HG03045 (cell line): ENCODE measurements around the gene VASN.

Experiments used
- ATAC-seq: cut with Tn5 transposase; IDR thresholded peaks from one replicate; pipeline ENCODE4 v1.9.1; 2021; ENCODE audit warnings: mild to moderate bottlenecking, moderate library complexity; ENCODE audit not compliant: unreplicated experiment

Gene VASN

DNA sequence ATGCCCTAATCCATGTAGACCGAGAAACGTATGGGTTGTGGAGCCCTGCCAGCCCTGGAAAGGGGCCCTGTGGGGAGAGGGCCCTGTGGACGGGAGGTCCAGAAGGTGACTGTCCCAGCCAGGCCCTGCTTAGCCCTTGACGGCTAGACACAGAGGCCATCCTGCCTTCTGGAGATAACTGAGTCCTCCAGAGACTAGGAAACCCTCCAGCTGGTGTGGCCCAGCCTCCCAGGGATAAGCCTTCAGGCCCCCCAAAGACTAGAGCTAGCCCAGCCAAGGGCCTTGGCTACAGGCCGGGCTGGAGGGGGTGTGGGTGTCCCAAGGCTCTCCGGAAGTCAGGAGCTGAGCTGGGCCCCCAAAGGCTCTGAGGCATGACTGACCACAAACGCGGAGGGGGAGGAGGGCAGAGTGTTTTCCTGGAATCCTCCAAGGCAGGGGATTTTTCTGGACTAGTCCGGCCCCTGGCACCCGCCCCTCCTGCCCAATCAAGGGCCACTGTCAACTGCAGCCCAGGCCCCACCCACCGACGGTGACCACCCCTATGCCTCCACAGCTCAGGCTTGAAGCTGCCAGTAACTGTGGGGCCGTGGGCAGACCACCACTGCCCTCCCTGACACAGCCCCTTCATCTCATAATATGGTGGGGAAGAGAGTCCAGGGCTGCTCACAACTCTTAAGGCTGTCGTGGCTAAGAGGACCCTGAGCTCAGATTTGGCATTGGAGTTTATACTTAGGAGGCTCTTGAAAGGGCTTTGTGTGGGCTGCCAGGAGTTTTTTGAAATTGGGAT lies 885 bp upstream of the VASN start:
- no peak for ATAC-seq

DNA sequence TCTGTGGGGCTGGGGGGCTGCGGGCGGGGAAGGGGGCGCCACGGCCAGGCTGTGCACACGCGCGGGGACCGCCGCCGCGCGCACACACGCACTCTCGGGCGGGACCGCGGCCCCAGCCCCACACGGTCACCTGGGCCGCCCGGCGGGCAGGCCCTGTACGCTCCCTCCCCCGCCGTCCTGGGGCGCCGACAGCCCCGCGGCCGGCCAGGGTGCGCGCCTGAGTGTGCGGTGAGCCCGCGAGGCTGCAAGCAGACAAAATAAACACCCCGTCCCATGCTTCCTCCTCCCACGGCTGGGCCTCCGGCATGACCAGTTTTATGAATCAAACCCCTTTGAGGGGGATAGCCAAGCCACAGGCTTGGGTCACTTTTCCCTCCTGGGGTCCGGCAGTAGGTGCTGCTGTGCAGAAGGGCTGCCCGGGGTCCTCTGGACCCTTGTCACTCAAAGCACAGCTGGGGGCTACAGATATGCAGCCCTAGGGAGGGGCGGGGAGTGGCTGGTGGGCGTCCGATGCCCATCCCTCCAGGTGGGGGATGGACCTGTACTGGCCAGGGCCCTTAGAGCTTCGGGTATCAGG lies 441 bp downstream of the VASN start:
- ATAC-seq, result no peak

DNA sequence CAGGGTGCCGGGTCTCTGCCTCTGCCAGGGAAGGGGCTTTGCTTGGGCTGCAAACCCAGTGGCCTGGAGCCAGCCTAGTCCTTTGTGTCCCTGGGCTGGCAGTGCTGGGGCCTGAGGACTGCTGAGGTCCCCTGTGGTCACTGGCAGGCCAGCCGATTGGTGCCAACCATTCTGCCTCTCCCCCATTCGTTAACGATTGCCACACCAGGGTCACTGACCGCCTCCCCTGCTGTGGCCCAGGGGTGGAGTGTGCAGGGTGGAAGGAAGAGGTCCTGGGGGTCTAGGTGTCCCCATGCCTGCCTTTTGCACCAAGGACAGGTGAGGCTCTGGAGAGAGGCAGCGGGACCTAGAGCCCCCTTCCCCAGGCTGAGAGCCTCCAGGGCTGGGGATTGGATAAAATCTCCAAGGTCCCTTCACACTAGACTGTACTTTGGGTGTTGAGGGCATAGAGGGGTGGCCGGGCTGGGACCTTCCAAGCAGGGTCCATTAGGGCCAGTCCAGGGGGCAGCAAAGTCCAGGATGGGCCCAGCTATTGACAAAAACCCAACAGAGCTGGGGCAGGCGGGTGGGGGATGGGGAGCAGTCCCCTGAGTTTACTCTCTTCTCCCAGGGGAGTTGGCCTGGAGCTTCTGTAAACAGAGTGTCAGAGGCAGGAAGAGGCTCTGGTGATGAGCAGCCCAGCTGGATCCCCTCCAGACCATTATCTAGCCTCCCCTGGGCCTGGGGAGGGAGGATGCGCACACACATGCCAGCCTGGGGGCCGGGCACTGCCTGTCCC lies 1.1 kb downstream of the VASN start:
- no peak for ATAC-seq

- no peak for ATAC-seq
These were observed 1.8 kb downstream of the VASN start for GRCh38 chr16:4373356-4373908.

DNA sequence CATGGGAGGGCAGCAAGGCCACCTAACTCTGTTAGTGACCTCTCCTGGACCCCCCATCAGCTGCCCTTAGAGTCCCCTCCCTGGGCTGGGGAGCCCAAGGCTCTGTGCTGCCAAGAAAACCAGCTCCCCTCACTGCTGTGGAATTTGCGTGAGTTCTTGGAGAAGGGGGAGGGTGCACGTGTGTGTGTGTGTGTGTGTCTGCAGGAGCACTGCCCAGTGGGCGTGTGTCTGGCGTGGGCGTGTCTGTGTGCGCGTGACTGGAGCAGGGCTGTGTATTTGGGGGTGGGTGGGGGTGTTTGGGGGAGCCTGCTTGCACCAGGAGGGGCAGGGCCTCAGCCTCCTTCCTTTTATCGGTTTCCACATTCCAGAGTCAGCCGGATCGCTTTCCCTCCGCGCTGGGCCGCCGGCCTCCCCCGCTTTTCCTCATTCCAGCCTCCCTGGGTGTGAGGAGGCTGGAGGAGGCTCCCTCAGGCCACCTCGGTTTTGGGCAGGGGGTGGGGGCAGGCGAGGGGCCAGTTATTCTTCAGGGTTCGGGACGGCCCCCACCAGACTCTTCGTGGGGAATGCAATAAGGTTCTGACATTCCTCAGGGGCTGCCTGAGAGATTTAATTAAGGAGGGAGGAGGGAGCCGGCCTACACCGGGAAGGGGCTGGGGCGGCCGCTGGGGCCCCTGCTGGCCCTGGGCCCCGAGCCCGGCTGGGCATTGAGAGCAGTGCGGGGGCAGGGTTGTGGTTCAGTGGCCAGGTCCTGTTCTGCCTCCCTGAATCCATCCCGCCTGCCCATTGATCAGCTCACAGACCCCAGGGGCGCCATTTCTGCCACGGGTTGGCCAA lies 2.5 kb downstream of the VASN start:
- no peak for ATAC-seq

GRCh38 chr16:4375717-4376116 lies 4.1 kb downstream of the VASN start:
- no peak for ATAC-seq

GRCh38 chr16:4376126-4376892 lies 4.7 kb downstream of the VASN start:
- no peak for ATAC-seq

- ATAC-seq, result no peak
These were observed 5.4 kb downstream of the VASN start for GRCh38 chr16:4376893-4377572.

DNA sequence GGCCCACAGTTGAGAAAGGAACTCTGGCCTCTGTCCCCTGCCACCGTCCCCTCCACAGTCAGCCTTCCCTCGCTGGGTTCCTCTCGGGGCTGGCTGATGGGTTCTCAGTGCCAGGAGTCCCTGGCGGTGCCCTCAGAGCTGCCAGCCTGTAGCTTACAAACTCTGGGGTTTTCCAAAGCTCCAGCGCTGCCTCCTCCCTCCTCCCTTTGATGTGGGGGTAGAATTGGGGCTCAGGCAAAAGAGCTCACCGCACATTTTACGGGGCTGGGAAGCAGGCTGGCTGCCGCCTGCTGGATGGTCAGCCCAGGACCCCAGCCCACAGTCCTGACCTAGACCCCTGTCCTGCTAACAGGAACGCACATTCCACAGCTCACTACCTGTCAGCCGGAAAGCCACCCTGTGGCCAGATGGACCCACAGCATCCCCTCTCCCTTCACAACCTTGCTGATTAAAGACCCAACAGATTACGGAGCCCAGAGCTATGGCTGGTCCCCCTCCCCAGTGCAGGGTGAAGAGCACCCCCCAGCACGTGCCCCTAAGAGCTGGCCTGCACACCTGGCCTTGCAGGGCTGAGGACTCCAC lies 6.0 kb downstream of the VASN start:
- no peak for ATAC-seq

GRCh38 chr16:4378161-4378666 lies 6.6 kb downstream of the VASN start:
- no peak for ATAC-seq

GRCh38 chr16:4378999-4379690 lies 7.5 kb downstream of the VASN start:
- ATAC-seq, result no peak

DNA sequence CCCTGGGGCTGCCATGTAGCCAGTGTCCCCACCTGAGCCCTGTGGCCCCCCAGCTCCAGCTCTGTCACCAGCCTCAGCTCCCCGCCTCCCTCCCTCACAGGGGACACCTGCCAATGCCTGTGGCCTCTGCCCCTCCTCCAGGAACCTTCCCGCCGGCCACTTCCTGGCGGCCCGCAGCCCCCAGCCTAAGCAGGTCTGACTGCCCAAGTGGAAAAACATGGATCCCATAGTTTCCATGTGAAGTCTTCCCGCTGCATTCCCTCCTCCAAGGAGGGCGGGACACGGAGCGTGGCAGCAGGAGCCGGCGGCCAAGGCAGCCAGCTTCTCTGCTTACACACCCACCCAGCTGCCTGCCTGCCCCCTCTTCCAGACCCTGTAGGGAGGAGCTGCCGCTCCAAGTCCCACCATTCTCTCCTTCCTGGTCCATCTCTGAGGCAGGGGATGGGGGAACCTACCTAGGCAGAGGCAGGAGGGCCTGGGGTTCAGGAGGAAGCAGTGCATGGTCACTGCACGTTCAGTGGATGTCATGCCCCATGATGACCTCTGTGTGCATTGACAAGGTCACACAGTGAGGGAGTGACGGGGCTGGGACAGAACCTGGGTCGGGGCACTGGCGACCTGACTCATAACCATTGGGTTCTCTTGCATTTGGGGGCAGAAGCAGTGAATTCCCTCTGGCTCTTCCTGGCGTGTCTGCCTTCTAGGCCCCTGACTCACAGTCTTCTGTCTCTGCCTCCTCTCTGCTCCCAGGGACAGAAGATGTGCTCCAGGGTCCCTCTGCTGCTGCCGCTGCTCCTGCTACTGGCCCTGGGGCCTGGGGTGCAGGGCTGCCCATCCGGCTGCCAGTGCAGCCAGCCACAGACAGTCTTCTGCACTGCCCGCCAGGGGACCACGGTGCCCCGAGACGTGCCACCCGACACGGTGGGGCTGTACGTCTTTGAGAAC lies 8.7 kb downstream of the VASN start:
- no peak for ATAC-seq

DNA sequence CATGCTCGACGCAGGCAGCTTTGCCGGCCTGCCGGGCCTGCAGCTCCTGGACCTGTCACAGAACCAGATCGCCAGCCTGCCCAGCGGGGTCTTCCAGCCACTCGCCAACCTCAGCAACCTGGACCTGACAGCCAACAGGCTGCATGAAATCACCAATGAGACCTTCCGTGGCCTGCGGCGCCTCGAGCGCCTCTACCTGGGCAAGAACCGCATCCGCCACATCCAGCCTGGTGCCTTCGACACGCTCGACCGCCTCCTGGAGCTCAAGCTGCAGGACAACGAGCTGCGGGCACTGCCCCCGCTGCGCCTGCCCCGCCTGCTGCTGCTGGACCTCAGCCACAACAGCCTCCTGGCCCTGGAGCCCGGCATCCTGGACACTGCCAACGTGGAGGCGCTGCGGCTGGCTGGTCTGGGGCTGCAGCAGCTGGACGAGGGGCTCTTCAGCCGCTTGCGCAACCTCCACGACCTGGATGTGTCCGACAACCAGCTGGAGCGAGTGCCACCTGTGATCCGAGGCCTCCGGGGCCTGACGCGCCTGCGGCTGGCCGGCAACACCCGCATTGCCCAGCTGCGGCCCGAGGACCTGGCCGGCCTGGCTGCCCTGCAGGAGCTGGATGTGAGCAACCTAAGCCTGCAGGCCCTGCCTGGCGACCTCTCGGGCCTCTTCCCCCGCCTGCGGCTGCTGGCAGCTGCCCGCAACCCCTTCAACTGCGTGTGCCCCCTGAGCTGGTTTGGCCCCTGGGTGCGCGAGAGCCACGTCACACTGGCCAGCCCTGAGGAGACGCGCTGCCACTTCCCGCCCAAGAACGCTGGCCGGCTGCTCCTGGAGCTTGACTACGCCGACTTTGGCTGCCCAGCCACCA lies 9.7 kb downstream of the VASN start:
- no peak for ATAC-seq

DNA sequence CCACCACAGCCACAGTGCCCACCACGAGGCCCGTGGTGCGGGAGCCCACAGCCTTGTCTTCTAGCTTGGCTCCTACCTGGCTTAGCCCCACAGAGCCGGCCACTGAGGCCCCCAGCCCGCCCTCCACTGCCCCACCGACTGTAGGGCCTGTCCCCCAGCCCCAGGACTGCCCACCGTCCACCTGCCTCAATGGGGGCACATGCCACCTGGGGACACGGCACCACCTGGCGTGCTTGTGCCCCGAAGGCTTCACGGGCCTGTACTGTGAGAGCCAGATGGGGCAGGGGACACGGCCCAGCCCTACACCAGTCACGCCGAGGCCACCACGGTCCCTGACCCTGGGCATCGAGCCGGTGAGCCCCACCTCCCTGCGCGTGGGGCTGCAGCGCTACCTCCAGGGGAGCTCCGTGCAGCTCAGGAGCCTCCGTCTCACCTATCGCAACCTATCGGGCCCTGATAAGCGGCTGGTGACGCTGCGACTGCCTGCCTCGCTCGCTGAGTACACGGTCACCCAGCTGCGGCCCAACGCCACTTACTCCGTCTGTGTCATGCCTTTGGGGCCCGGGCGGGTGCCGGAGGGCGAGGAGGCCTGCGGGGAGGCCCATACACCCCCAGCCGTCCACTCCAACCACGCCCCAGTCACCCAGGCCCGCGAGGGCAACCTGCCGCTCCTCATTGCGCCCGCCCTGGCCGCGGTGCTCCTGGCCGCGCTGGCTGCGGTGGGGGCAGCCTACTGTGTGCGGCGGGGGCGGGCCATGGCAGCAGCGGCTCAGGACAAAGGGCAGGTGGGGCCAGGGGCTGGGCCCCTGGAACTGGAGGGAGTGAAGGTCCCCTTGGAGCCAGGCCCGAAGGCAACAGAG lies 10.5 kb downstream of the VASN start:
- ATAC-seq, result no peak

- ATAC-seq, result no peak
These were observed 11.2 kb downstream of the VASN start for GRCh38 chr16:4382795-4383357.
